Spleen (tissue), 7 donors: Measurements from ENCODE around the gene EPB41L4A.

ENCODE experiments used
- POLR2A ChIP-seq, 3 donors: fragments of 450-650 bp; IDR thresholded peaks; one replicate each; pipeline ENCODE4 v1.5.1; 2017; ENCODE audit warnings: antibody characterized with exemption in 3 of 3, mild to moderate bottlenecking in 1 of 3
- POLR2AphosphoS5 ChIP-seq, 3 donors: sonication (generic); formaldehyde crosslinking; IDR thresholded peaks; one replicate each; pipeline ENCODE4 v1.5.1; 2017; ENCODE audit warnings: antibody characterized with exemption in 3 of 3
- TF ChIP-seq, protein P1 (sequence below), 11 experiments: fragments of 200-600 bp in 7 of 11; fragments of 450-650 bp in 4 of 11; sonication (generic) in 4 of 11; IDR thresholded peaks in 8 of 11; conservative IDR thresholded peaks in 3 of 11; 1 replicate in 7 of 11; 2 replicates in 4 of 11; pipeline versions ENCODE4 v1.4.0 to v1.8.0; 2016 to 2021; ENCODE audit warnings: antibody characterized with exemption in 11 of 11, inconsistent platforms in 4 of 11, mild to moderate bottlenecking in 1 of 11
- donor health status: DM: no; HTN: no; CAD: no; lungs with moderate emphysema.
- donor health status: DM: no; HTN: no; CAD: no.
- donor health status: DM: no; HTN: no; CAD: no.

DNA sequence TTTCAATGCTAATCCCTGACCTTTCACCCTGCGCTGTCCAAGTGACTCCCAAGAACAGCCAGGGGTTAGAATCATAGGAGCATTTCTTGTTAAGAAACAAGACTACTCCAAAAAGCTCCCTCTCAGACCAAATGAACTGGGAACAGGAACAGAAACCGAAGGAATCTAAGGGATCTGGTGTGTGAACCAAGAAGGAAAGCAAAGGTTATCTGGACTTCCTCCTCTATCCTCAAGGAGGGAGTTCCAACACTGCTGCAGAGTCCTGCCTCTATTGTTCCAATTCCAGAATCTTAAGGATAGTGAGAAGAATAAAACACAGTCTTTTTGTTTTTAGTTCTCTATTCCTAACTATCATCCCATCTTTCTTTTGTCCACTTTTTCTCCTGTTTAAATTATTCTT, 87.2 kb downstream of the EPB41L4A start:
- TF ChIP-seq, protein P1, sequence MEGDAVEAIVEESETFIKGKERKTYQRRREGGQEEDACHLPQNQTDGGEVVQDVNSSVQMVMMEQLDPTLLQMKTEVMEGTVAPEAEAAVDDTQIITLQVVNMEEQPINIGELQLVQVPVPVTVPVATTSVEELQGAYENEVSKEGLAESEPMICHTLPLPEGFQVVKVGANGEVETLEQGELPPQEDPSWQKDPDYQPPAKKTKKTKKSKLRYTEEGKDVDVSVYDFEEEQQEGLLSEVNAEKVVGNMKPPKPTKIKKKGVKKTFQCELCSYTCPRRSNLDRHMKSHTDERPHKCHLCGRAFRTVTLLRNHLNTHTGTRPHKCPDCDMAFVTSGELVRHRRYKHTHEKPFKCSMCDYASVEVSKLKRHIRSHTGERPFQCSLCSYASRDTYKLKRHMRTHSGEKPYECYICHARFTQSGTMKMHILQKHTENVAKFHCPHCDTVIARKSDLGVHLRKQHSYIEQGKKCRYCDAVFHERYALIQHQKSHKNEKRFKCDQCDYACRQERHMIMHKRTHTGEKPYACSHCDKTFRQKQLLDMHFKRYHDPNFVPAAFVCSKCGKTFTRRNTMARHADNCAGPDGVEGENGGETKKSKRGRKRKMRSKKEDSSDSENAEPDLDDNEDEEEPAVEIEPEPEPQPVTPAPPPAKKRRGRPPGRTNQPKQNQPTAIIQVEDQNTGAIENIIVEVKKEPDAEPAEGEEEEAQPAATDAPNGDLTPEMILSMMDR (IDR thresholded peaks at IDR 0.05 in 8 of 11, conservative IDR thresholded peaks at IDR 0.05 in 3 of 11) = no peak
- no peak for TF ChIP-seq POLR2A (IDR thresholded peaks at IDR 0.05)
- no peak for TF ChIP-seq POLR2AphosphoS5 (IDR thresholded peaks at IDR 0.05)
